Measurements from ENCODE around the gene PKNOX2.

The PKNOX2 gene

GRCh38 chr11:125376117-125376516, 211.6 kb downstream of the PKNOX2 start:
- H2AFZ ChIP-seq (ENCODE audit: low read depth) = no peak overlapping the region
- no peaks in the 10 kb centered on the region for H3K4me1 ChIP-seq (ENCODE audit: low read depth, poor library complexity, severe bottlenecking)
- H3K4me2 ChIP-seq = no peak overlapping the region
- no peak for TF ChIP-seq CTCF (conservative IDR thresholded peaks at IDR 0.05; ENCODE audit: low read depth, low read length)
- no peak overlapping the region for H3K27ac ChIP-seq
- H3K79me2 ChIP-seq (ENCODE audit: insufficient read depth, low read depth) = no peaks in the 10 kb centered on the region
- H4K20me1 ChIP-seq (ENCODE audit: insufficient read depth) = no peaks in the 10 kb centered on the region
- H3K9ac ChIP-seq = no peak overlapping the region
- H3K4me3 ChIP-seq (IDR thresholded peaks at IDR 0.05; ENCODE audit: insufficient read depth, low read depth, low read length) = no peak overlapping the region
- H3K27me3 ChIP-seq (ENCODE audit: insufficient read depth, low read depth) = no peaks in the 10 kb centered on the region
- no peaks in the 10 kb centered on the region for H3K36me3 ChIP-seq (ENCODE audit: insufficient read depth)

- Histone ChIP-seq H3K27ac (no peak overlapping the region), H3K4me1 (ENCODE audit: low read depth, poor library complexity, severe bottlenecking) (no peaks in the 10 kb centered on the region), H3K36me3 (ENCODE audit: insufficient read depth) (no peaks in the 10 kb centered on the region), H4K20me1 (ENCODE audit: insufficient read depth) (no peaks in the 10 kb centered on the region), H3K9ac (no peak overlapping the region), H3K79me2 (ENCODE audit: insufficient read depth, low read depth) (no peaks in the 10 kb centered on the region), H3K27me3 (ENCODE audit: insufficient read depth, low read depth) (no peaks in the 10 kb centered on the region), H2AFZ (ENCODE audit: low read depth) (no peak overlapping the region), H3K4me2 (no peak overlapping the region), H3K4me3 (IDR thresholded peaks at IDR 0.05; ENCODE audit: insufficient read depth, low read depth, low read length) (no peak overlapping the region)
- no peak for TF ChIP-seq CTCF (conservative IDR thresholded peaks at IDR 0.05; ENCODE audit: low read depth, low read length)
Observed at GRCh38 chr11:125376856-125377255, 212.3 kb downstream of the PKNOX2 start.

- Histone ChIP-seq H3K4me3 (IDR thresholded peaks at IDR 0.05; ENCODE audit: insufficient read depth, low read depth, low read length) (no peak overlapping the region), H3K4me1 (ENCODE audit: low read depth, poor library complexity, severe bottlenecking) (no peaks in the 10 kb centered on the region), H2AFZ (ENCODE audit: low read depth) (no peak overlapping the region), H3K27ac (no peak overlapping the region), H4K20me1 (ENCODE audit: insufficient read depth) (no peaks in the 10 kb centered on the region), H3K27me3 (ENCODE audit: insufficient read depth, low read depth) (no peaks in the 10 kb centered on the region), H3K79me2 (ENCODE audit: insufficient read depth, low read depth) (no peaks in the 10 kb centered on the region), H3K36me3 (ENCODE audit: insufficient read depth) (no peaks in the 10 kb centered on the region), H3K9ac (no peak overlapping the region), H3K4me2 (no peak overlapping the region)
- TF ChIP-seq CTCF (conservative IDR thresholded peaks at IDR 0.05; ENCODE audit: low read depth, low read length) = no peak
Observed at GRCh38 chr11:125378083-125378482, 213.5 kb downstream of the PKNOX2 start.

GRCh38 chr11:125378571-125378970, 214.0 kb downstream of the PKNOX2 start:
- Histone ChIP-seq H3K4me3 (IDR thresholded peaks at IDR 0.05; ENCODE audit: insufficient read depth, low read depth, low read length) (no peak overlapping the region), H2AFZ (ENCODE audit: low read depth) (no peak overlapping the region), H3K4me2 (no peak overlapping the region), H3K36me3 (ENCODE audit: insufficient read depth) (no peaks in the 10 kb centered on the region), H3K79me2 (ENCODE audit: insufficient read depth, low read depth) (no peaks in the 10 kb centered on the region), H3K27ac (no peak overlapping the region), H3K27me3 (ENCODE audit: insufficient read depth, low read depth) (no peaks in the 10 kb centered on the region), H3K4me1 (ENCODE audit: low read depth, poor library complexity, severe bottlenecking) (no peaks in the 10 kb centered on the region), H3K9ac (no peak overlapping the region), H4K20me1 (ENCODE audit: insufficient read depth) (no peaks in the 10 kb centered on the region)
- TF ChIP-seq CTCF (conservative IDR thresholded peaks at IDR 0.05; ENCODE audit: low read depth, low read length) = no peak
